Measurements from ENCODE around the gene CADPS.

The CADPS gene

DNA sequence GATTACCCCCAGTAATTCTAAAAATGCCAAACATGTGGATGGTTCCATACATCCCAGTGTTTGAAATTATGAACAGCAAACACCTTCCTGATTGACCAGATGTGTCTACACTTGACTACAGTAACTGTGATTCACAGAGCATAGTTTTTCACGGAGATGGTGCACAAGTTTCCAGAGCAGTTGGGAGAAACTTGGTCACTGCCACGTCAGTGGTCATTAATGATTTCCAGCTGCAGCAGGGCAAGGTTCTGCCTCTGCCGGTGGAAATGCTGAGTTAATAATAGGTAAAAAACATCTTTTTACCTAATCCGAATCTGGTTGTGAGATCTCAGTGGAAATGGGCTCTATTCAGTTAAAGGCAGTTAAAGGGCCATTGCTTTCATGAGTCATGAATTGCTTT lies 347.7 kb downstream of the CADPS start:
- peak; percentile 68 for ATAC-seq
- TF ChIP-seq TCF4 (CRISPR knock-in tag; IDR thresholded peaks at IDR 0.05; ENCODE audit: borderline replicate concordance) (no peak), ARNTL (CRISPR knock-in tag; IDR thresholded peaks at IDR 0.05; ENCODE audit: borderline replicate concordance, low read depth) (no peak), PATZ1 (CRISPR knock-in tag; IDR thresholded peaks at IDR 0.05; ENCODE audit: borderline replicate concordance) (no peak), GLIS3 (CRISPR knock-in tag; IDR thresholded peaks at IDR 0.05) (no peak), ZFP3 (CRISPR knock-in tag; IDR thresholded peaks at IDR 0.05) (no peak), CSRNP3 (CRISPR knock-in tag; IDR thresholded peaks at IDR 0.05) (no peak), CSDC2 (CRISPR knock-in tag; IDR thresholded peaks at IDR 0.05) (no peak), ISL1 (CRISPR knock-in tag; IDR thresholded peaks at IDR 0.05) (no peak), OSR1 (CRISPR knock-in tag; IDR thresholded peaks at IDR 0.05) (no peak), BACH2 (CRISPR knock-in tag; IDR thresholded peaks at IDR 0.05; ENCODE audit: borderline replicate concordance) (no peak), ZNF565 (CRISPR knock-in tag; conservative IDR thresholded peaks at IDR 0.05; ENCODE audit: low read depth) (no peak), SNAI2 (CRISPR knock-in tag; IDR thresholded peaks at IDR 0.05) (no peak), TOX (CRISPR knock-in tag; IDR thresholded peaks at IDR 0.05; ENCODE audit: borderline replicate concordance) (no peak), ESRRG (CRISPR knock-in tag; IDR thresholded peaks at IDR 0.05) (no peak), RARB (CRISPR knock-in tag; IDR thresholded peaks at IDR 0.05) (no peak), CREB5 (CRISPR knock-in tag; IDR thresholded peaks at IDR 0.05; ENCODE audit: low read depth) (no peak), ZFP30 (CRISPR knock-in tag; IDR thresholded peaks at IDR 0.05) (no peak), ZNF70 (CRISPR knock-in tag; IDR thresholded peaks at IDR 0.05) (no peak), PPARA (CRISPR knock-in tag; IDR thresholded peaks at IDR 0.05; ENCODE audit: borderline replicate concordance) (no peak), ZNF8 (CRISPR knock-in tag; IDR thresholded peaks at IDR 0.05) (no peak)

- TF ChIP-seq ZNF8 (CRISPR knock-in tag; IDR thresholded peaks at IDR 0.05) = no peak
Measured at GRCh38 chr3:62525281-62525680, 349.9 kb downstream of the CADPS start.

GRCh38 chr3:62523672-62524071 lies 351.5 kb downstream of the CADPS start:
- no peak for ATAC-seq
- TF ChIP-seq ZNF8 (CRISPR knock-in tag; IDR thresholded peaks at IDR 0.05) (no peak), SNAI2 (CRISPR knock-in tag; IDR thresholded peaks at IDR 0.05) (no peak), OSR1 (CRISPR knock-in tag; IDR thresholded peaks at IDR 0.05) (no peak), TOX (CRISPR knock-in tag; IDR thresholded peaks at IDR 0.05; ENCODE audit: borderline replicate concordance) (no peak), GLIS3 (CRISPR knock-in tag; IDR thresholded peaks at IDR 0.05) (no peak), TSHZ2 (CRISPR knock-in tag; IDR thresholded peaks at IDR 0.05) (no peak), CSRNP3 (CRISPR knock-in tag; IDR thresholded peaks at IDR 0.05) (no peak), PPARA (CRISPR knock-in tag; IDR thresholded peaks at IDR 0.05; ENCODE audit: borderline replicate concordance) (no peak), ARNTL (CRISPR knock-in tag; IDR thresholded peaks at IDR 0.05; ENCODE audit: borderline replicate concordance, low read depth) (no peak), ZNF70 (CRISPR knock-in tag; IDR thresholded peaks at IDR 0.05) (no peak), RARB (CRISPR knock-in tag; IDR thresholded peaks at IDR 0.05) (no peak), ZFP30 (CRISPR knock-in tag; IDR thresholded peaks at IDR 0.05) (no peak), POU6F1 (CRISPR knock-in tag; IDR thresholded peaks at IDR 0.05; ENCODE audit: borderline replicate concordance, low read depth) (no peak), ZFP3 (CRISPR knock-in tag; IDR thresholded peaks at IDR 0.05) (no peak), ESRRG (CRISPR knock-in tag; IDR thresholded peaks at IDR 0.05) (no peak), TCF4 (CRISPR knock-in tag; IDR thresholded peaks at IDR 0.05; ENCODE audit: borderline replicate concordance) (no peak), ZNF565 (CRISPR knock-in tag; conservative IDR thresholded peaks at IDR 0.05; ENCODE audit: low read depth) (no peak)

More at GRCh38 chr3:62525281-62525680, 349.9 kb downstream of the CADPS start:
- peak; percentile 77 for ATAC-seq
